Activated CD8-positive, alpha-beta T cell treated with anti-CD3 and anti-CD28 coated beads for 36 hours (primary cell): ENCODE results near the gene GABARAPL1. TPM values are rescaled to one million over a fixed set of nuclear protein-coding genes. Genes with fewer than 3 reads are reported as not detected.

ENCODE experiments used
- ATAC-seq: fragments of 200-7000 bp; cut with Tn5 transposase; one replicate; pipeline ENCODE4 v1.10.0; 2021; ENCODE audit warnings: mild to moderate bottlenecking, moderate library complexity
- CTCF ChIA-PET: fragments of 350-600 bp; sonication (Branson Sonifier 250); formaldehyde crosslinking; loops from one replicate; lab custom pipeline; 2021; ENCODE audit warnings: antibody characterized with exemption; lab: Charles Lee
- POLR2A ChIA-PET: fragments of 350-600 bp; sonication (Branson Sonifier 250); formaldehyde crosslinking; loops from one replicate; lab custom pipeline; 2021; ENCODE audit warnings: antibody characterized with exemption; lab: Charles Lee
- DNase-seq: peaks from one replicate; pipeline ENCODE4 v3.0.0-alpha.2; 2020
- H3K27ac Mint-ChIP-seq: one replicate; pipeline ENCODE4 v1.8.0; 2021; ENCODE audit warnings: mild to moderate bottlenecking, mixed read lengths
- H3K27me3 Mint-ChIP-seq: one replicate; pipeline ENCODE4 v1.8.0; 2021; ENCODE audit warnings: mixed read lengths
- H3K36me3 Mint-ChIP-seq: one replicate; pipeline ENCODE4 v1.8.0; 2021; ENCODE audit warnings: low read depth, mixed read lengths
- H3K4me1 Mint-ChIP-seq: one replicate; pipeline ENCODE4 v1.8.0; 2021; ENCODE audit warnings: low read depth, mixed read lengths
- H3K4me3 Mint-ChIP-seq: one replicate; pipeline ENCODE4 v1.8.0; 2021; ENCODE audit warnings: mild to moderate bottlenecking, moderate library complexity, mixed read lengths
- H3K9me3 Mint-ChIP-seq: one replicate; pipeline ENCODE4 v1.8.0; 2021; ENCODE audit warnings: mixed read lengths
- CTCF ChIP-seq: fragments of 200-600 bp; IDR thresholded peaks from one replicate; pipeline ENCODE4 v1.8.0; 2022; ENCODE audit warnings: antibody characterized with exemption, mild to moderate bottlenecking
- intact Hi-C: fragments of 100-400 bp; cut with micrococcal nuclease; formaldehyde crosslinking; loops from one replicate; pipeline ENCODE4 v1.10.0; 2022
- total RNA-seq, 2 experiments: library from RNA; stranded (reverse); gene quantifications; one replicate each; pipeline ENCODE4 v1.2.3, GENCODE V29; 2021

Gene GABARAPL1
- total RNA-seq, 2 experiments from 2014 or later = 6.9 to 7.5 TPM

GRCh38 chr12:10236720-10237119 is 24.0 kb downstream of the GABARAPL1 start:
- peaks cover 9% of the 10 kb centered on the region for H3K36me3 Mint-ChIP-seq
- no peaks in the 10 kb centered on the region for H3K27me3 Mint-ChIP-seq
- DNase-seq (no peak), ATAC-seq (no peak)
- peaks cover 13% of the 10 kb centered on the region for H3K4me1 Mint-ChIP-seq
- no peak for TF ChIP-seq CTCF
- intact Hi-C loops = loop anchor here (2.0 to 10.0 kb wide), 3 partner anchors 128 to 326 kb away; no protein-coding TSS in a partner anchor
- peaks cover 14% of the 10 kb centered on the region for H3K9me3 Mint-ChIP-seq
- POLR2A ChIA-PET = interaction anchor here (1.1 to 1.3 kb wide), 2 partner anchors 56 to 64 kb away, joined by 3 read pairs; no protein-coding TSS in a partner anchor
- CTCF ChIA-PET = interaction anchor here (0.7 to 4.5 kb wide), 30 partner anchors 8 to 514 kb away, joined by 3 to 36 read pairs (median 6); no protein-coding TSS in a partner anchor
- H3K27ac Mint-ChIP-seq = no peak overlapping the region
- no peak overlapping the region for H3K4me3 Mint-ChIP-seq

GRCh38 chr12:10238526-10238925 is 25.8 kb downstream of the GABARAPL1 start:
- Mint-ChIP-seq H3K9me3 (peaks cover 13% of the 10 kb centered on the region), H3K36me3 (peaks cover 9% of the 10 kb centered on the region), H3K4me3 (no peak overlapping the region), H3K27ac (no peak overlapping the region), H3K4me1 (peaks cover 25% of the 10 kb centered on the region), H3K27me3 (peaks cover 1% of the 10 kb centered on the region)
- ATAC-seq (no peak), DNase-seq (no peak)
- ChIA-PET POLR2A (no interaction called here), CTCF (interaction anchor here (0.6 to 4.5 kb wide), 3 partner anchors 262 to 512 kb away, joined by 3 to 36 read pairs (median 3); no protein-coding TSS in a partner anchor)
- TF ChIP-seq CTCF = no peak
- intact Hi-C loops = loop anchor here (5.0 to 10.0 kb wide), 2 partner anchors 126 to 264 kb away; no protein-coding TSS in a partner anchor

- DNase-seq = no peak
- Mint-ChIP-seq H3K4me1 (peaks cover 28% of the 10 kb centered on the region), H3K9me3 (no peaks in the 10 kb centered on the region), H3K27ac (no peak overlapping the region), H3K4me3 (no peak overlapping the region), H3K36me3 (no peaks in the 10 kb centered on the region), H3K27me3 (peaks cover 1% of the 10 kb centered on the region)
- no peak for ATAC-seq
- POLR2A ChIA-PET = no interaction called here
- intact Hi-C loops = no loop called here
- CTCF ChIA-PET = no interaction called here
- no peak for TF ChIP-seq CTCF
These were observed 28.6 kb downstream of the GABARAPL1 start for GRCh38 chr12:10241290-10241689.

- H3K27ac Mint-ChIP-seq = no peak overlapping the region
- intact Hi-C loops = no loop called here
These were observed 29.1 kb downstream of the GABARAPL1 start for GRCh38 chr12:10241727-10242126.

More at GRCh38 chr12:10241727-10242126, 29.1 kb downstream of the GABARAPL1 start:
- ATAC-seq = no peak
- Mint-ChIP-seq H3K9me3 (no peaks in the 10 kb centered on the region), H3K4me1 (peaks cover 25% of the 10 kb centered on the region), H3K4me3 (no peak overlapping the region), H3K36me3 (no peaks in the 10 kb centered on the region), H3K27me3 (peaks cover 1% of the 10 kb centered on the region)
- ChIA-PET CTCF (no interaction called here), POLR2A (no interaction called here)
- TF ChIP-seq CTCF = no peak
- DNase-seq = no peak
